Measurements from ENCODE around the gene NDUFS7. TPM values are rescaled to one million over a fixed set of nuclear protein-coding genes. Genes with fewer than 3 reads are reported as not detected.

NDUFS7 gene
- total RNA-seq, 2 experiments from 2014 or later = 99.4 to 104 TPM

DNA sequence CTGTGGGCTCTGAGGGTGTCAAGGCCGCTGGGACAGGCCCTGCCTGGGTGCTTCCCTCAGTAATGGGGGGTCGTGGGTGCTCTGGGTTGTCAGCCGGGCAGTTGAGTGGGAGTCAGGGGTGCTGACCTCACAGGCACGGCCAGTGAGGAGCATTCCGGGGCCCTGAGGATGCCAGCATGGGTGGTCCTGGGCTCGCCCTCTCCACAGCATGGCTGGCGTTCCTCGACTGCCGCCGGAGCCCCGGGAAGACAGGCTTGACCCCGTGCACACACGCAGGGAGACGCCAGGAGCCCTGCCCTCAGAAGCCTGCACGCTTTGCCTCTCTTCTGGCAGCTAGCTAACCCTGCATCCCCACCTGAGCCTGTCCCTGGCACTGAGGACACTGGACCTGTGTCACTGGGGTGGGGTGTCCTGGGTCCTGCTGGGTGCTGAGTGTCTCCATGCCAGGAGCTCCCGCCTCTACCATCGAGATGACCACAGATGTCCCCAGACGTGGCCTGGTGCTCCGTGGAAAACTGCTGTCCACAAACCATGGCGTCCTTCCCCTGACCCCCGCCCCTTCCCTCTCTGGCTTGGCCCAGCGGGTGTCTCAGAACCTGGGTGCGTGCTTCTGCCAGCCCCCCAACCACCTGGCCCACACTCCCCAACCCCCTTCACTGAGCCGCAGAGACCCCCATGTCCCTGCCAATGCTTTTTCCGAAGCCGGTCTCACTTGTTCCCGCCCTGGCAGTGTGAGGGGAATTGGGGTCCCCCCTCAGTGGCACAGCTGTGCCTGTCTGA is 4.4 kb upstream of the NDUFS7 start:
- CTCF ChIA-PET = no interaction called here
- POLR2A ChIA-PET = no interaction called here

DNA sequence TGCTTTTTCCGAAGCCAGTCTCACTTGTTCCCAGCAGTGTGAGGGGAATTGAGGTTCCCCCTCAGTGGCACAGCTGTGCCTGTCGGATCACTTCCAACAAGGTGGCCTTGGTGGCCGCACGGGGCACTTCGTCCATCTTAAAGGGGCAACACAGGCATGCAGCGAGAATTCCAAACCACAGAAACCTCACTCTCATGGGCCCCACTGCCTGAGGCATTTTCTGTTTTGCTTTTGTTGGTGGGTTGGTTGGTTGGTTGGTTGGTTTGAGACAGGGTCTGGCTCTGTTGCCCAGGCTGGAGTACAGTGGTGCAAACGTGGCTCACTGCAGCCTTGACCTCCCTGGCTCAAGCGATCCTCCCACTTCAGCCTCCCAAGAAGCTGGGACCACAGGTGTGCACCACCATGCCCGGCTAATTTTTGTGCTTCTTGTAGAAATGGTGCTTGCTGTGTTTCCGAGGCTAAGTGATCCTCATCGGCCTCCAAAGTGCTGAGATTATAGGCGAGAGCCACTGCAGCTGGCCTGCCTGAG is 3.7 kb upstream of the NDUFS7 start:
- CTCF ChIA-PET = interaction anchor here (1.2 kb wide), 1 partner anchor 23 kb away, joined by 3 read pairs; no protein-coding TSS in a partner anchor
- POLR2A ChIA-PET = no interaction called here

DNA sequence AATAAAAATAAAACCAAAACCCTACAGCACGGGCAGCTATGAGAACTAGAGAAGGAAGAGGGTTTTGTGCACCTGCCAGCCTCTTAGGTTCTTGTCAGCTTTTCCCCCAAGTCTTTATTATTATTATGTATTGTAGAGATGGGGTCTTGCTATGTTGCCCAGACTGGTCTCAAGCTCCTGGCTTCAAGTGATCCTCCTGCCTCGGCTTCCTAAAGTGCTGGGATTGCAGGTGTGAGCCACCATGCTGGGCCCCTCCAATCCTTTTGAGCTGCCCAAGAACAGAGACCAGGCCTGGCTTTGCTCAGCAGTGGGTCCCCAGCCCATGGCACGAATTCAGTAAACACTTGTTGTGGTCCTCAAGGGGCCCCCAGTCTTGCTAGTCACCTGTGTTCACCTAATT is 1.5 kb upstream of the NDUFS7 start:
- POLR2A ChIA-PET = no interaction called here
- CTCF ChIA-PET = interaction anchor here (0.7 to 1.7 kb wide), 5 partner anchors 21 to 899 kb away, joined by 3 to 5 read pairs (median 4); no protein-coding TSS in a partner anchor

DNA sequence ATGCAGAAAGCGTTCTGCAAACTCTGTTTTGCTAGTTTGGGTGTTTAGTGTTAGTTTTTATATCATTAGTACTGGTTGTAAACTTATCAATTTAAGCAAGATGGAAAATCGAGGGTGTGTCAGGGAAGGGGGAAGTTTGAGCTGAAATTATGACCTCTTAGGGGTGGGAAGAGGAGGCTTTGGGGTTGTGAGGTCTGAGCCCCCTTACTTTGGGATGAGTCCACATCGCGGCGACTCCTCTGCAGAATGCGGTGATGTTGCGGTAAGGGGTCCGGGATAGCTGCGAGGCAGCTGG is 743 bp upstream of the NDUFS7 start:
- POLR2A ChIA-PET = interaction anchor here (0.7 to 1.1 kb wide), 2 partner anchors 18 to 300 kb away, joined by 3 to 4 read pairs; no protein-coding TSS in a partner anchor
- CTCF ChIA-PET = interaction anchor here (0.7 to 1.7 kb wide), 11 partner anchors 19 to 899 kb away, joined by 3 to 6 read pairs (median 3); partner anchors contain the start of gene ATP5F1D

DNA sequence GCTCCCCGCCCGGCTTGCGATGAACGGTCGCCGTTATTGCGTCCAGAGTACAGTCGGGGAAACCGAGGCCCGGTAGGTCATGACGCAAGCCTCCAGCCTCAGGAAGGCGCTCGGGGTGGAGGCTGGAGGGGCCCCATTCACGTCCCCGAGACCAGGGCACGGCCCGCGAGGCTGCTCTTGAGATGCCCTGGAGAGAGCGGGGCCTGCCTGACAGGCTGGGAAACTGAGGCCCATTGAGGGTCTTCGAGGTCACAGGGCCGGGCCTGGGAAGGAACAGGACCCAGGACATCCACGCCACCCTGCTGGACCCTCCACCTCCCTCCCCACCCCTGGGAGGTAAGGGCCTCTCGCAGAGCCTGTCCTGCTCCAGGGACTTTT is 367 bp downstream of the NDUFS7 start:
- ChIA-PET CTCF (no interaction called here), POLR2A (no interaction called here)

DNA sequence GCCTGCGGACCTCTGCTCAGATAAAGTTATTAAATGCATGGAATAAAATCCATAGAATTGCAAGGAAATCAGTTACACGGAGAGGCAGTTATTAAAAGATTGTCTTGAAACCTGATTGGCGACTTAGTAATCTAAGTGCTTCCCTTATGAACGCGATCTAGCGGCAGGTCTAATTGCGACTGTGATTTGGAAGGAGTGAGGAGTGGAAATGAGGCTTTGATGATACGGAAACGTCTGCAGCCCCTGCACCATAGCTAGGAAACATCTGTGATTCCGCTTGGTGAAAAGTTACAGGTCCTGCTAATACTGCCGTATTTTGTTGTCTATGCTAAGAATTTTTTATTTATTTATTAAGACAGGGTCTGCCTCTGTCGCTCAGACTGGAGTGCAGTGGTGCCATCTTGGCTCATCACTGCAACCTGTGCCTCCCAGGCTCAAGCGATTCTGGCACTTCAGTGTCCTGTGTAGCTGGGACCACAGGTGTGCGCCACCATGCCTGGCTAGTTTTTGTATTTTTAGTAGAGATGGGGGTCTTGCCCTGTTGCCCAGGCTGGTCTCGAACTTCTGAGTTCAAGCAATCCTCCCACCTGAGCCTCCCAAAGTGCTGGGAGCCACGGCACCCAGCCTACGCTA is 887 bp downstream of the NDUFS7 start:
- ChIA-PET POLR2A (no interaction called here), CTCF (no interaction called here)

DNA sequence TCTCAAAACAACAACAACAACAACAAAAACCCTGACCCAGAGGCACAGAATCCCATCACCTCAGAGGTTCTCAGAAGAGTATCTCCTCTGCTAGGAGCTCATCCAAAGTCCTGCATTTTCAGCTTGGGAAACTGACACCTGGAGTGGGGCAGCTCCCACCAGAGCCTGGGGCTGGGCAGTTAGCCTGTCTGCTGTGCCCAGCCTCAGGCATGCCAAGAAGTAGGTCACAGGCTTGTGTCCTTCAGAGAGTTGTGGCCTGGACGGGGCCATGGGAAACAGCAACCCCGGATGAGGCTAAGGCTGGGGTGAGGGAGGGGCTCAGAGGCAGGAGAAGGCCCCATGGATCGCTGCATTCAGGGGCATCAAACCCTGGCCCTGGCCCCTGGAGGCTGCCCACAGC is 2.1 kb downstream of the NDUFS7 start:
- CTCF ChIA-PET = no interaction called here
- POLR2A ChIA-PET = no interaction called here

DNA sequence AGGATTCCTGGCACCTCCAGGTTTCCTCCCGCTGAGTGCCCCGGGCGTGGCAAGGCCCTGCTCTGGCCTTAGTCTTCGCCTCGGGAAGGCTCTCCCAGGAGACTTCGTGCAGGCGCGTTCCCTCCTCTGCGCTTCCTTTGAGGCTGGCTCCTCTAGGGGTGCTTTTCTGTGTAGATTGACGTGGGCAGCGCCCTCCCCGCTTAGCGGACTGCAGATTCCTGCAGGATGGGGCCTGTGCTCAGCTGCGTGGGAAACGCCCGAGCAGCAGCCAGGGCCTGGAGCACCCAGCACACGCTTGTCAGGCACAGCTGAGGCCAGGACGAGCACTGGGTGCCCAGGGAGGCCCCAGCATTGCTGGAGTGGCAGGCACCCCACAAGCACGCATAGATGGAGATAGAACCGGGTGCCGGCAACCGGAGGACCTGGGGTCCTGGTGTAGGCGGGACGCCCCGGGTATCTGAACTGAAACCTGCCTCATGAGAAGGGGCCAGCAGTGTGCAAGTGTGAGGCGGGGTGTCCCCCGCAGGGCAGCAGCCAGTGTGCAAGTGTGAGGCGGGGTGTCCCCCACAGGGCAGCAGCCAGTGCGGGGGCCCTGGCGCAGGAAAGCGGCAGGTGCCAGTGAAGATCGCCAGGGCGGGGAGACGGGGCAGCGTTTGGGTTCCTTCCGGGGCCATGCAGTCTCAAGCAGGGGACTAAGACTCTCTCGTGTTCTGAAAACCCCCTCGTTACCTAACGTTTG is 3.4 kb downstream of the NDUFS7 start:
- CTCF ChIA-PET = interaction anchor here (0.8 kb wide), 1 partner anchor 107 kb away, joined by 3 read pairs; no protein-coding TSS in a partner anchor
- POLR2A ChIA-PET = no interaction called here

DNA sequence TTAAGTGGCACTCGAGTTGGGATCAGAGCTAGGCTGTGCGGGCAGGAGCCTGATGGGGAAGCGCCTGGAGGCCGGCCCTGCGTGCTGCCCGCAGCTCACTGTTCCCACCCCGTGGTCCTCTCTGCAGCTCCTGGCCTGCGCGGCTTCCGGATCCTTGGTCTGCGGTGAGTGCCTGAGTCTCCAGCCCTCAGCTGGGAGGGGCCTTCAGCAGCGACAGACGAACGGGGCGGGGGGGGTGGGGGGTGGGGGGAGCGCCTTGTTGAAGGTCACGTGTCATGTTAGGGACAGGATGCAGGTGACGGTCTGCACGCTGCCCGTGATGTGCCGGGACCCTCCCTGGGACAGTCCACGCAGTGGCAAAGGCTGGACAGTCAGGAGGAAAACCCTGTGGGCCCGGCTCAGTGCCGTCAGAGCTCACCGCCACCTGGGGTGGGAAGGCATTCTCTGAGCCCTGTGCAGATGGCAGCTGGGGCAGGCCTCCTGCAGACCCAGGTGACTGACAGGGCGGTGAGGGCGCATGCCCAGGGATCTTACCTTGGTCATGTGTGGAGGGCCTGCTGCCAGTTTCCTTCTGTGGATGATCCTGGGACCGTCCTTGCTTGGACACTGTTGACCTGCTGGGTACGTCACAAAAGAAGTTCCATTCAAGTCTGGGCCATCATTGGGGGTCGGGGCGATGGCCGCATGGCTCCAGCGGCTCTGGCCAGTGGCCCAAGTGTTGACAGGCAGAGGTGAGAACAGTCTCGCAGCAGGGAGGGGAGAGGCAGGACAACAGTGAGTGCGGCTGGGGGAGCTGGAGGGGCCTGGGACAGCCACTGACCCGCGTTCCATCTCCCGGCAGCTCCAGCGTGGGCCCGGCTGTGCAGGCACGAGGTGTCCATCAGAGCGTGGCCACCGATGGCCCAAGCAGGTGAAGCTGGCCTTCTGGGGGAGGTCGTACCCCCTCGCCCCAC is 4.3 kb downstream of the NDUFS7 start:
- ChIA-PET CTCF (interaction anchor here (0.8 kb wide), 1 partner anchor 108 kb away, joined by 3 read pairs; no protein-coding TSS in a partner anchor), POLR2A (no interaction called here)

DNA sequence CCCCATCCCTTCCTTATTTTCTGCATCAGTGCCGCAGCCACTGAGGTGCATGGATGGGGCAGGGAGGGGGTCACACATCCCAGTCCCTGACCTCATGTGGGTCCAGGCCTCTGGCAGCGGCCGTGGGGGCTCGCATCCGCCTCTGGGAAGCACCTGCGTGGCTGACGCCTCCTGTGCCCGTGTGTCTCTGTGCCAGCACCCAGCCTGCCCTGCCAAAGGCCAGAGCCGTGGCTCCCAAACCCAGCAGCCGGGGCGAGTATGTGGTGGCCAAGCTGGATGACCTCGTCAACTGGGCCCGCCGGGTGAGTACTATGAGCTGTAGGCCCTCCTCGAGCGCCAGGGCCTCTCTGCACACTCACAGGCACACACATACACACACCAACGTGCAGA is 4.9 kb downstream of the NDUFS7 start:
- ChIA-PET CTCF (no interaction called here), POLR2A (no interaction called here)

DNA sequence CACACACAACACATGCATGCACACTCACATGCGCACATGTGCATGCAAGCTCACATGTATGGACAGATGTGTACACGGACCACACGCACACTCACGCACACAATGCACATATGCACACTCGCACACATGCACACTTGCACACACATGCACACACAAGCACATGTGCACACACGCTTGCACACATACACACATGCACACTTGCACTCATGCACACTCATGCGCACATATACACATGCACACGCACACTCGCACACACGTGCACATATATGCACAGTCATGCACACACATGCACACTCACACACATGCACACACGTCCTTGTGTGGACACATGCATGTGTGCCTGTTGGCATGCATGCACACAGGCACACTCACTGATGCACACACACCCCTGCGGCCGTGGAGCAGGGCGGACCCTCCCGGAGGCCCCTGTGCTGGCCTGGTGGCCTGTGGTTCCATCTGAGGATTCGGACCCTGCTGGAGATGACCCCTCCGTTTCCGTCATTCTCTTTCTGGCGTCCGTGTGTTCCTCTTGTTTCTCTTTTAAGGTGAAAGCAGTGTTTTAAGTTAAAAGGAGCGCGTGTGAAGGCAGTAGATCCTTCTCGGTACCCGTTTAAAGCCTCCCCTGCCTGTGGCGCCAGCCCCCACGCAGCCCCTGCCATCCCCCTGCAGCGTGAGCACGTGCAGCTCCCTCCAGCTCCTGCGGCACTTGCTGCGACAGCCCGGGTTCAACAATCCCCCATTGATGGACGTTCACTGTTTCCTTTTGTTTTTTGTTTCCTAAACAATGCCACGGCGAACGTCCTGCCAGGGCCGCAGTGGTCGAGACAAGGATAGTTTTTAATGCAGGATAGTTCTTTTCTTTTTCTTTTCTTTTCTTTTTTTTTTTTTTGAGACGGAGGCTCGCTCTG is 5.6 kb downstream of the NDUFS7 start:
- ChIA-PET CTCF (no interaction called here), POLR2A (no interaction called here)

DNA sequence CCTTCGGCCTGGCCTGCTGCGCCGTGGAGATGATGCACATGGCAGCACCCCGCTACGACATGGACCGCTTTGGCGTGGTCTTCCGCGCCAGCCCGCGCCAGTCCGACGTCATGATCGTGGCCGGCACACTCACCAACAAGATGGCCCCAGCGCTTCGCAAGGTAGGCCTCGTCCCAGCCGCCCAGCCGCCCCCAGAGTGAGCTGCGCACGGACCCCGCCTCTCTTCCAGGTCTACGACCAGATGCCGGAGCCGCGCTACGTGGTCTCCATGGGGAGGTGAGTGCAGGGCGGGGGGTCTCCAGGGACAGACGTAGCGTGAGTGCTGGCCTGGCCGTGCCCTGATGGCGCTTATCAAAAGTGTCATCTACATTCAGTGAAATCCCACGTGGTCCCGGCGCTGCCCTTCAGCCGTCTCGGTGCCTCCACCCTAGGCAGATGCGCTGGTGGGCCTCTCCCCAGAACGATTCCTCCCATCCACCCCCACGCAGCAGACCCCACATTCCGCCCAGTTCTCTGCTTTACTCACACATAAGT is 7.2 kb downstream of the NDUFS7 start:
- CTCF ChIA-PET = no interaction called here
- POLR2A ChIA-PET = no interaction called here

DNA sequence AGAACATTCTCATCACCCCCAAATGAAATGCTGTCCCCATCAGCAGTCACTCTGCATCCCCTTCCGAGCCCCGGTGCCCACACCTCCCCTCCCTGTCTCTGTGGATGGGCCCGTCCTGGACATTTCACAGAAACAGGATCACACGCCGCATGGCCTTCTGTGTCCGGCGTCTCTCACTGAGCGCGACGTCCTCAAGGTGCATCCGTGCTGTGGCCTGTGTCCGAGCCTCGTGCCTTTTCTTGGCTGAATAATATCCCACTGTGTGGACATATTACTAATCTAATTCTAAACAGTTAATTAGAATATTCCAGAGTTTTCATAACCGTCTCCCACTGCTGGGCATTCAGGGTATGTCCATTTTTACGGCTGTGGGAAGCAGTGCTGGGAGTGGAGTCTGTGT is 8.7 kb downstream of the NDUFS7 start:
- CTCF ChIA-PET = no interaction called here
- POLR2A ChIA-PET = no interaction called here

DNA sequence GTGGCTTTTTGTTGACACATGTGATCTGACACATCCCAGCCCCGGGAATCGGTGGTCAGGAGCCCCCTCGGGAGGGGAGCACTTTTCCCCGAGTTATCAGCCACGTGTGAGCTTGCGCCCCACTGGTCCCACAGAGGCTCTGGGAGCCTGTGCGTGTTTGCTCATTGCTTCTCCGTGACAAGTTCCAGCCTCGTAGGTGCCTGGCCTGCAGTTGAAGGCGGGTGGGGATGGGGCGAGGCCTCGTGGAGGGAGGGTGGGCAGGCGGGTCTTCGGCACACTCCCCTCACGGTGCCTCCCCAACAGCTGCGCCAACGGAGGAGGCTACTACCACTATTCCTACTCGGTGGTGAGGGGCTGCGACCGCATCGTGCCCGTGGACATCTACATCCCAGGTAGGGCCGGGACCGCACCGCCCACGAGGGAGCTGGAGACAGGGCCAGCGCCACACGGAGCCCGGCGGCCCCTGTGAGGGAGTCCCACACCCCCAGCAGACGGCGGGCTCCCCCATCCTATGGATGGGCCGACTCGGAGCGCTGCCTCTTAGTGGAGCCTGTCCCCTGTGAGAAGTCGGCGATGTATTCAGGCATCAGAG is 9.3 kb downstream of the NDUFS7 start:
- CTCF ChIA-PET = no interaction called here
- POLR2A ChIA-PET = no interaction called here

DNA sequence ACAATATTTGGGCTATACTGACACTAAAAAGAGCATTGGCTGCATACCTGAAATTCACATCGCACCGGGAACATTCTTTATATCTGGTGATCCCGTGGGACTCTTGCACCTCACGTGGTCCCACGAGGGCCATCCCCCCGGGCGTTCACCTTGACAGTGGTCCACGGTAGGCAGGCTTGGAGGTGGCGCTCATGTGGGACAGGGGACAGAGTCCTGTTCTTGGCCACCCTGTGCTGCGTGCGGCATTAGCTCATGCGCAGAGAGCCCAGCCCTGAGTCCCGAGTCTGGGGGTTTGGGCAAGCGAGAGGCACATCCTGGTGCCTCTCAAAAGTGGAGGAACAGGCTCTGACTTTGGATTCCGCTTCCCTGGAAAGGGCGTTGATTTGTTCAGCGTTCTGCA is 10.1 kb downstream of the NDUFS7 start:
- ChIA-PET POLR2A (no interaction called here), CTCF (no interaction called here)

DNA sequence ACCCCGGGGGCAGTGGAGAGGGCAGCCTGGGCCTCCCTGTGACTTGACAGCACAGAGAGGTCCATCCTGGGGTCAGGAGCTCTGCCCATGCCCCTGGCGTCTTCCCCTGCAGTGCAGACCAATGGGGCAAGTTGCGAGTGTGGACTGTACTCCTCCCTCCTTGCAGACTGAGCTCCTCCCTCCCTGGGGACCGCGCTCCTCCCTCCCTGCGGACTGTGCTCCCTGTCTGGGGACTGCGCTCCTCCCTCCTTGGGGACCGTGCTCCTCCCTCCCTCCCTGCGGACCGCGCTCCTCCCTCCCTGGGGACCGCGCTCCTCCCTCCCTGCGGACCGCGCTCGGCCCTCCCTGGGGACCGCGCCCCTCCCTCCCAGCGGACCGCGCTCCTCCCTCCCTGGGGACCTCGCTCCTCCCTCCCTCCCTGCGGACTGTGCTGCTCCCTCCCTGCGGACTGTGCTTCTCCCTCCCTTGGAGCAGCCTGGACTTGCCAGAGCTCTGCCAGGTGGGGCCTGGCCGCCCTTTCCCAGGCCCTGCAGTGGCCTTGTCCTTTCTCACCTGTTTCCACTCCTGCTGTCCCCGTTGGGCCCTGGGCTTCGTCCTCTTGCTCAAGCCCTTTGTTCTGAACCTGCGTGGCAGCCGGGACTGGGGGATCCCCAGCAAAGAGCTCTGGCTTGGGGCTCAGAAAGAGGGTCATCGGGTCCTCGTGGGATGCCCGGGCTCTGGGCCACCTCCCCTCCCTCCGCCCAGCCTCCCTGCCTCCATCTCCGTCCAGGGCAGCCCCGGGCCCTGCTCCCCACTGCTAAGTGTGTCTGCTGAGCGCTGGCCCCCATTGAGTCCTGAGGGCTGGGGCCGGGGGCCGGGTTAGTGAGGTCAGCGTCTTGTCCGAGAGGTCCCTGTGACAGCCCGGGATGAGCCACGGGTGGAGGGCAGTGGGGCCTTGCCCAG is 10.8 kb downstream of the NDUFS7 start:
- POLR2A ChIA-PET = no interaction called here
- CTCF ChIA-PET = no interaction called here
